Measurements from ENCODE around the gene ESYT1.

The ESYT1 gene

DNA sequence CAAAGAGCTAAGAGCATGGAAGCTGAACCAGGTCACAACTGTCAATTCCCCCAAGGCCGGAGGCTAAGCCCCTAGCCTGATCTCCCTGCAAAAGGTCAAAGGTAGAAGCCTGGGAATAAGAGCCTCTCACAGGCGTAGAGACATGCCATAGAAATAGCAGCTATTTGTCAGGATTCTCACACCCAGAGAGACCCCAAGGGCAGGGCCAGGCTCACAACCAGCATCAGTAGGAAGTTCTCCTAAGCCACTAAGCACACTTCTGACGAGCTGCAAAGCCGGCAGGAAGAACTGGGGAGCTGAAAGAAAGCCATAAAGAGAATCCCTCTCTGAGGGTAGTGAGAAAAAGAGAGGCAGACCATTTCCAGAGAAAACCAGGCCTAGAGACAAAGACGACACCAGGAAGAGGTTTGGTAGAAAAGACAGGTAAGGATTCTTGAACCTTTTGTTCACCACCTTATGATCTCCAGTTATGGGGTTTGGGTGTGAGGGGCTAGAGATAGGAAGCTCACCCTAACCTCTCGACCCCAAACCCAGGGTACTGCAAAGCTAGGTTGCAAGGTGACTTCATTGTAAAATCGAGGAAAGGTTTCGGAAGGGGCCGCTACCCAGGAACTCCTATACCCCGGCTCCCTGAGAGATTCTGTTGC, 60.2 kb downstream of the ESYT1 start:
- peak; percentile 23 for DNase-seq (ENCODE audit: low read depth)
- TF ChIP-seq, protein P1, sequence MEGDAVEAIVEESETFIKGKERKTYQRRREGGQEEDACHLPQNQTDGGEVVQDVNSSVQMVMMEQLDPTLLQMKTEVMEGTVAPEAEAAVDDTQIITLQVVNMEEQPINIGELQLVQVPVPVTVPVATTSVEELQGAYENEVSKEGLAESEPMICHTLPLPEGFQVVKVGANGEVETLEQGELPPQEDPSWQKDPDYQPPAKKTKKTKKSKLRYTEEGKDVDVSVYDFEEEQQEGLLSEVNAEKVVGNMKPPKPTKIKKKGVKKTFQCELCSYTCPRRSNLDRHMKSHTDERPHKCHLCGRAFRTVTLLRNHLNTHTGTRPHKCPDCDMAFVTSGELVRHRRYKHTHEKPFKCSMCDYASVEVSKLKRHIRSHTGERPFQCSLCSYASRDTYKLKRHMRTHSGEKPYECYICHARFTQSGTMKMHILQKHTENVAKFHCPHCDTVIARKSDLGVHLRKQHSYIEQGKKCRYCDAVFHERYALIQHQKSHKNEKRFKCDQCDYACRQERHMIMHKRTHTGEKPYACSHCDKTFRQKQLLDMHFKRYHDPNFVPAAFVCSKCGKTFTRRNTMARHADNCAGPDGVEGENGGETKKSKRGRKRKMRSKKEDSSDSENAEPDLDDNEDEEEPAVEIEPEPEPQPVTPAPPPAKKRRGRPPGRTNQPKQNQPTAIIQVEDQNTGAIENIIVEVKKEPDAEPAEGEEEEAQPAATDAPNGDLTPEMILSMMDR (IDR thresholded peaks at IDR 0.05; ENCODE audit: insufficient read depth, low read depth, low read length, missing control alignments): no peak
- peak overlapping the region; percentile 73 for H3K4me3 ChIP-seq (ENCODE audit: low read depth, low read length)

DNA sequence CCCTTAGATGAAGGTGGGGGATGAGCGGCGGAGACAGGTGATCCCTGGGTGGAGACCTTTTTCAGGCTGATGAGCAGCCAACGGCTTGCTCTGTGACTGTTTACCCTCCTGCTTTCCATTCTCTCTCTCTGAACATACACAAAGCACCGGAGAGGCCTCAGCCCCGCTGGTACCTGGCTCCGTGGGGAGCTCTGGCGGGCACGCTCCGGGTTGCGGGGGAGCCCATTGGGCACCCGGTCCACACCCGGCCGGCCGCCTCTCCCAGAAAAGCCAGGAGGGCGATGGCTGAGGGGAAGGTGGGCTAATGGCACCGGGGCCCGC, 60.7 kb downstream of the ESYT1 start:
- DNase-seq (ENCODE audit: low read depth): peak; percentile 22
- TF ChIP-seq, protein P1 (IDR thresholded peaks at IDR 0.05; ENCODE audit: insufficient read depth, low read depth, low read length, missing control alignments): no peak
- H3K4me3 ChIP-seq (ENCODE audit: low read depth, low read length): peak overlapping the region; percentile 73

DNA sequence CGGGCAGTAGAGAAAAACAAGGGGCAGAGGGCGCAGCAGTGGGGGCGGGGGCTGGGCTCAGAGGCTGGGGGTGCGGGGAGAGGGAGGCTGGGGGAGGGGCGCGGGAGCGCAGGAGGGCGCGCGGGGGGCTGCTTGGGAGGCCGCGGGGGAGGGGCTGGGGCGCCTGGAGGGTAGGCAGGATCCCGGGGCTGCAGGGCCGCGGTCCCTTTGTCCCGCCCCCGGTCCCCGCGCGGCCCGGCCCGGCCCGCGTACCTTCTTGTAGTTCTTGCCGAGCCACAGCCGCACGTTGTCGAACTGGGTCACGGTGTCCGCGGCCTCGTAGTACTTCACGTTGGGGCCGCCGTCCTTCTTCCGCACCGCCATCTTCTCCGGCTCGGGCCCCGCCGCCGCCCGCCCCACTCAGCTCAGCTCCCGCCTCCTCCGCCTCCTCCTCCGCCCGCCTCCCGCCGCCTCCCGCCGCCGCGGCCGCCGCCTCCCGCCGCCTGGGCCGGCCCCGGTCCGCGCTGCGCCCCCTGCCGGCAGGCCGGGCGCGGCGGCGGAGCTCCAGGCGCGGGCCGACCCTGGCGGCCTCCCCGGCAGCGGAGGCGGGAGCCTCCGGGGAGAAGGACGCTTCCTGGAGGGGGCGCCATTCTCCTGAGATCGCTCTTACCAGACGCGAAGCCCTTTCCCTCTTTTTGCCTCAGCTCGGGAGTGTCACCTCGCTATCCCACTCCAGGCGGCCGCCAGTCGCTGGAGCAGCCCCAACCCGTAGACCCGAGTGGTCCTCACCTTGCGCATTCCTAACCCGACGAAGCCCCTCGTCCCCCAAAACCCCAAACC, 61.2 kb downstream of the ESYT1 start, which contains the start of gene SMARCC2:
TSS of gene SMARCC2 (minus strand) at position 385 of the 819 bp plus-strand sequence. CDS start at position 363, 22 bp downstream.
- TF ChIP-seq, protein P1 (IDR thresholded peaks at IDR 0.05; ENCODE audit: insufficient read depth, low read depth, low read length, missing control alignments): peak; percentile 83
- H3K4me3 ChIP-seq (ENCODE audit: low read depth, low read length): peak within 1 kb of the TSS; percentile 73
- DNase-seq (ENCODE audit: low read depth): peak; percentile 91

DNA sequence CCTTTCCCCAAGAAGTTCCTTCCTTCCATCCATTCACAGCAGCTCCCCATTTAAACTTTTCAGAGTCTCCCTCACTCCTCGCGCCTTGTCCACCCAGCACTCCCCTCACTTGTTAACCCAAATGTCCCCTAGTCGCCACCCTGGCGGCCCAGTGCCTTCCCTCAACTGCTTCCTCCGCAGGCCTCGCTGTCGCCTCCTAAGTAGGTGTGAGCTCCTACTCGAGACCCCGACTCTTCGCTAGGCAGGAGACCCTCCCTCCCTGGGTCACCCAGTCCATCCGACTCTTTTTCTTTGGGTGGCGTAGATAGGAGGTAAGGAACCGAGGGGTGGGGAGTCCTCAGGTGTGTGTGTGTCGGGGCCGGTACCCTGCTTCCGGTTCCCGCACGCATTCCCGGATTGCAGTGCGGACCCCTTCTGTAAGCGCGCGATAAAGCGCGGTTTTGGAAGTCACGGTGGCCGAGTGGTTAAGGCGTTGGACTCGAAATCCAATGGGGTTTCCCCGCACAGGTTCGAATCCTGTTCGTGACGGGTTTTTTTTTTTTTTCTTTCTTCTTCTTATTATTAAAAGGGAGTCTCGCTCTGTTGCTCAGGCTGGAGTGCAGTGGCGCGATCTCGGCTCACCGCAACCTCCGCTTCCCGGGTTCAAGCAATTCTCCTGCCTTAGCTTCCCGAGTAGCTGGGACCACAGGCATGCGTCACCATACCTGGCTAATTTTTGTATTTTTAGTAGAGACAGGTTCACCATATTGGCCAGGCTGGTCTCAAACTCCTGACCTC, 62.0 kb downstream of the ESYT1 start:
- TF ChIP-seq, protein P1 (IDR thresholded peaks at IDR 0.05; ENCODE audit: insufficient read depth, low read depth, low read length, missing control alignments): no peak
- H3K4me3 ChIP-seq (ENCODE audit: low read depth, low read length): peak overlapping the region; percentile 57
- peak; percentile 94 for DNase-seq (ENCODE audit: low read depth)

DNA sequence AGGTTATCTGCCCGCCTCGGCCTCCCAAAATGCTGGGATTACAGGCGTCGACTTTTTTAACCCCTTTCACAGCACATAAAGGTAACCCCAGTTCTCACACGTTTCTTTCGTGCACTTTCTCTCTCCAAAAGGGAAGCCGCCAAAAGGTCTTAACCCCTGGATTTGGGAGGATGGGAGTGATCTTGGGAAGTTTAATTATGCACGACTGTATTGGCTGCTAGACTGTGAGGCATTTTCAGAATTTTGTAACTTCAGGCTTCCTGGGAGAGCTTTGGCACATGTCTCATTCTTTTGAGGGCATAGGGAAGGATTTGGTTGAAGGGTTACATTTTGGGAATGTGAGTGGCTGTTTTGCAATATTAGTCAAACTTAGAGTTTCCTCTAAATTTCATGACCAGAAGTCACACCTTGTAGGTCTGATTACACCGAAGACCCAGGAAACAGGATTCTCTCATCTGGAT, 62.7 kb downstream of the ESYT1 start:
- DNase-seq (ENCODE audit: low read depth): no peak
- TF ChIP-seq, protein P1 (IDR thresholded peaks at IDR 0.05; ENCODE audit: insufficient read depth, low read depth, low read length, missing control alignments): no peak
- H3K4me3 ChIP-seq (ENCODE audit: low read depth, low read length): peak overlapping the region; percentile 57

DNA sequence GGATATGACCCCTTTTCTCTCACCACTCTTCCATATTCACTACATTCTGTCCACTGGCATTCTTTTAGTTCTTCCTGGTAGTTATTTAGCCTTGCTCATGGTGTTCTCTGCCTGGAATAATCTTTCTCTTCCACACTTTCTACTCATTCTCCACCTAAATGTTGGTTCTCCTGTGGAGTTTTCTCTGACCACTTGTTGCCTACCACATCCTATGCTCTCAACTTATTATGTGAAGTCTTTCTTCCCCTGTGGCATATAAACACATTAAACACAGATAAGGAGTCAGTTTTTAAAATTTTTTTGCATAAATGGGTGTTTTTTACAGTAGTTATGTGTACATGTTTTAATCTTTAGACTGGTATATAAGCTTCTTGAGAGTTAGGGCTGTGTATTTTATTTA, 64.5 kb downstream of the ESYT1 start:
- no peak for DNase-seq (ENCODE audit: low read depth)
- no peak overlapping the region for H3K4me3 ChIP-seq (ENCODE audit: low read depth, low read length)
- TF ChIP-seq, protein P1 (IDR thresholded peaks at IDR 0.05; ENCODE audit: insufficient read depth, low read depth, low read length, missing control alignments): no peak
